Measurements from ENCODE around the gene ASCL4. TPM values are rescaled to one million over a fixed set of nuclear protein-coding genes. Genes with fewer than 3 reads are reported as not detected.

Gene ASCL4
- total and polyA plus RNA-seq, 2 of the 4 experiments (the other 2 are of a cell fraction) = not detected

DNA sequence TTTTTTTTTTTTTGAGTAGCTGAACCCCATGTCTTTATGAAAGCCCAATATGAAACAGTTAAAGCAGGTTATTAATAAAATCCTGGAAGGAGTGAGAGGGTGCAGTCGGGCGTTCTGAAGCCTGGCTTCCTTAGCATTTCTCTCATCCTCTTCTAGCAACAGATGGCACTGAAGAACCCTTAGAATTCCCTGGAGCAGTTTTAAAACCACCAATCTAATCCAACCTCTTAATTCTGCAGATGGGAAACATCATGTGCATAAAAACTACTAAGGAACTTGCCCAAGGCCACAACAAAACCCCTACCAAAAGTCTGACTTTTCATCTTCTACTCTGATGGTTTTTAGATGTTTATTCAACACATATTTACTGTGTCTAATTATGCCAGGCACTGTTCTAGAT is 38.7 kb upstream of the ASCL4 start:
- H2AK9ac ChIP-seq (replicated peaks; ENCODE audit: low read depth, low read length, poor library complexity) = no peak overlapping the region
- H2AK5ac ChIP-seq (ENCODE audit: low read depth, low read length) = no peak overlapping the region
- no peak overlapping the region for H4K5ac ChIP-seq (ENCODE audit: low read depth, low read length)
- no peaks in the 10 kb centered on the region for H3K4me1 ChIP-seq (ENCODE audit: control insufficient read depth, insufficient read depth, low read length)
- intact Hi-C loops (cut with micrococcal nuclease) (no loop called here), dilution Hi-C loops (cut with HindIII; ENCODE audit: low sequenced_read_pairs, unreplicated experiment) (no loop called here), in situ Hi-C loops (cut with MboI; ENCODE audit: low sequenced_read_pairs) (no loop called here)
- peaks cover 47% of the 10 kb centered on the region for H3K36me3 ChIP-seq (ENCODE audit: control insufficient read depth, insufficient read depth, low read length)
- H3K9me3 ChIP-seq (ENCODE audit: control insufficient read depth, insufficient read depth, low read length) = no peaks in the 10 kb centered on the region
- no peak overlapping the region for H3K4ac ChIP-seq (ENCODE audit: low read depth, low read length)
- H2BK20ac ChIP-seq (ENCODE audit: low read depth, low read length) = no peak overlapping the region
- WGBS, 2 experiments (ENCODE audit: extremely low coverage in 2 of 2, insufficient read length in 1 of 2) = no CpG with 5 or more reads among the region's 2 CpGs
- no peak for DNase-seq
- H3K27ac ChIP-seq (ENCODE audit: insufficient read depth, low read length) = no peak overlapping the region
- H3K9me1 ChIP-seq (ENCODE audit: insufficient read depth, low read length) = peaks cover 2% of the 10 kb centered on the region; the same call in 1 of the 2 replicates
- H3K4me2 ChIP-seq (ENCODE audit: low read depth, low read length) = no peak overlapping the region
- H4K8ac ChIP-seq (ENCODE audit: low read depth in 2 of 2, low read length in 2 of 2) = no peak overlapping the region
- POLR2A ChIA-PET (ENCODE audit: unreplicated experiment) = no interaction called here
- H4K20me1 ChIP-seq (ENCODE audit: insufficient read depth, low read length) = 0 out of 2 replicates have a peak, but pooled peaks cover 4% of the 10 kb centered on the region
- no peak overlapping the region for H3K4me3 ChIP-seq (ENCODE audit: insufficient read depth, low read depth, low read length)
- H3K79me1 ChIP-seq (ENCODE audit: low read depth in 1 of 2, low read length in 2 of 2) = peaks cover 3 to 9% of the 10 kb centered on the region in 2 experiments; a peak in 2 of 4 replicates
- no peak overlapping the region for H3K23ac ChIP-seq (ENCODE audit: low read depth, low read length)
- no peak overlapping the region for H2BK15ac ChIP-seq (ENCODE audit: low read depth, low read length)
- H3K14ac ChIP-seq (replicated peaks; ENCODE audit: low read depth, low read length) = no peak overlapping the region
- no peak overlapping the region for H3K56ac ChIP-seq (ENCODE audit: extremely low read depth, insufficient read depth, low read length)
- TF ChIP-seq CEBPB (IDR thresholded peaks at IDR 0.05; ENCODE audit: low read depth, low read length) (no peak), FOS (IDR thresholded peaks at IDR 0.05; ENCODE audit: low read depth, low read length) (no peak)
- H3K9ac ChIP-seq (ENCODE audit: low read depth, low read length) = no peak overlapping the region
- no peak overlapping the region for H4K91ac ChIP-seq (ENCODE audit: insufficient read depth, low read depth, low read length)
- CTCF ChIA-PET = interaction anchor here (0.6 kb wide), 1 partner anchor 759 kb away, joined by 3 read pairs; no protein-coding TSS in a partner anchor
- H2BK120ac ChIP-seq (ENCODE audit: low read depth, low read length) = no peak overlapping the region
- no peak overlapping the region for H3K18ac ChIP-seq (ENCODE audit: low read depth, low read length)
- no TSS peak for BruUV-seq (replicated peaks)
- H2AFZ ChIP-seq (replicated peaks; ENCODE audit: low read length, poor library complexity) = no peak overlapping the region
- H2BK5ac ChIP-seq (ENCODE audit: low read depth, low read length, poor library complexity, severe bottlenecking) = no peak overlapping the region
- no peak for ATAC-seq (ENCODE audit: low read depth)
- H3K27me3 ChIP-seq (ENCODE audit: control insufficient read depth, insufficient read depth, low read length) = no peaks in the 10 kb centered on the region

All from IMR-90 (cell line).